Activated T-helper 1 cell treated with Interleukin-2 at 50 U/mL for 16 hours (primary cell): ENCODE results near the gene TP73.

Source experiments
- DNase-seq: peaks from one replicate; pipeline ENCODE4 v3.0.0-alpha.2; 2020; ENCODE audit warnings: low read depth

The TP73 gene

DNA sequence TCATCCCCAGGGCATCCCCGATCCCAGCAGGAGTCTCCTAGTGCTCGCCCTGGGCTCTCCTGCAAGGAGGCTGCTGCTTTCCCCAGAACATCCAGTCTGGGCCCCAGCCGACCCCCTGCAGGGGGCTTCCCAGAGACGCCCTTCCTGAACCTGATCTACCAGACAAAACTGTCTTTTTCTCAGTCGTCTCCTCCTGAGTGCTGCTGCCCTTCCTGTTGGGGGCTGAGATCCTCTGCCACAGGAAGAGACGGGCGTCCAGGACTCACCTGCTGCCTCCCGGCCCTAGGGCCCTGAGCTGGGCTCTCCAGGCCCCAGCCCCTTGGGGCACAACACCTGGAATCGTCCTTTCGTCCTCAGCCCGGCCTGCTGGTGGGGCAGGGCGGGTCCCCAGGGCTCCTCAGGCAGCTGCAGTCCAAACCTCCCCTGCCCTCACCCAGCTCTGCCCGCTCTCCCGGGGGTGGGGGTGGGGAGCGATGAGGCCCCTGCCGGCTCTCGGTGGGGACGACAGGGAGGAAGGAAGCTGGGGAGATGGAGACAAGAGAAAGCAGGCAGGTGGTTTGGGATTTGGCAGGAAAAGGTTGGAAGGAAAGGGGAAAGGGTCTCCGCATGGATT, 36.9 kb downstream of the TP73 start:
- no peak for DNase-seq

DNA sequence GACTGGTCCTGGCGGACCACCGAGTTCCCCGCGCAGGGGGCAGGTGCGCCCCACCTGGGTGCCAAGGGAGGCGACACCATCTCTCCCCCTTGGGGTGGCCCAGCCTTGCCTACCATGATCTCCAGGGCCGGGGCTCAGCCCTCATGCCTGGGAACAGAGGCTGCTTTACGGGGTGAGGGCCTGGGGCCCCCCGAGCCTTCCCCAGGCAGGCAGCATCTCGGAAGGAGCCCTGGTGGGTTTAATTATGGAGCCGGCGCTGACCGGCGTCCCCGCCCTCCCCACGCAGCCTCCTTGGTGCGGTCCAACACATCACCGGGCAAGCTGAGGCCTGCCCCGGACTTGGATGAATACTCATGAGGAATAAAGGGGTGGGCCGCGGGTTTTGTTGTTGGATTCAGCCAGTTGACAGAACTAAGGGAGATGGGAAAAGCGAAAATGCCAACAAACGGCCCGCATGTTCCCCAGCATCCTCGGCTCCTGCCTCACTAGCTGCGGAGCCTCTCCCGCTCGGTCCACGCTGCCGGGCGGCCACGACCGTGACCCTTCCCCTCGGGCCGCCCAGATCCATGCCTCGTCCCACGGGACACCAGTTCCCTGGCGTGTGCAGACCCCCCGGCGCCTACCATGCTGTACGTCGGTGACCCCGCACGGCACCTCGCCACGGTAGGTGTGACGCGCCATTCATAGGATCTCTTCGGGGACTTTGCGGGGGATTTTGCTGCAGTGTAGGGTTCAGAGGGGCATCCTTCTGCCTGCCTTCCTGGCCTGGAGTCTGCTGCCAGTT, 38.2 kb downstream of the TP73 start:
- DNase-seq = no peak

DNA sequence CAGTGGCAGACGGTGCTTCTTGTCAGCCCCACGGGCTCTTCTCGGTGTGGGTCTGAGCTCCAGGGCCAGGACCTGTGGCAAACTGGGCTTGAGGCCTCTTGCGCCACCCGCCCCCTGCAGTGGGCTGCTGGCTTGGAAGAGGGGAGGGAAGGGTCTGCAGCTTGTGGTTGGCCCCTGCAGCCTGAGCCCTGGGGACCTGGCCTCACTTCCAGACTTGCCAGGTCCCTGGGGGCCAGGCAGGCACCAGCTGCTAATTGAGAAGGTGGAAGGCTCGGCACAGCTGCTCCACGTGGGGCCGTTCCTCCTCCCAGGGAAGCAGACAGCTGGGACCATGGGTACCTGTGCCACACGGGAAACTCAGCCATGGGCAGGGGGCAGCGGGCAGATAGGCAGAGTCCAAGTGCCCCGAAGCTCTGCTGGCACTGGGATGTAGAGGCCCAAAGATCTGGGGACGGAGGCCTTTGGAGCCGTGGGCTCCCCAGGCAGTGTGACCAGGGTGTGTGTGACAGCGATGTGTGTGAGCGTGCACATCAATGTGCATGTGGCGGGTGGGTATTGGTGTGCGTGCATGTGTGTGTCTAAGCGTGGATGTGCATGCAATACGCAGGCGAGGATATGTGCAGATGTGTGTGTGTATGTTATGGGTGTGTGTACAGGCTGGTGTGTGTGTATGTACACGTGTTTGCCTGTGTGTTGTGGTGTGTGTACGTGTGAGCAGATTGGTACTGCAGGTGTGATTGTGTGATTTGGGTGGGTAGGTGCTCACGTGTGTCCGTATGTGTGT, 39.3 kb downstream of the TP73 start:
- DNase-seq = no peak

DNA sequence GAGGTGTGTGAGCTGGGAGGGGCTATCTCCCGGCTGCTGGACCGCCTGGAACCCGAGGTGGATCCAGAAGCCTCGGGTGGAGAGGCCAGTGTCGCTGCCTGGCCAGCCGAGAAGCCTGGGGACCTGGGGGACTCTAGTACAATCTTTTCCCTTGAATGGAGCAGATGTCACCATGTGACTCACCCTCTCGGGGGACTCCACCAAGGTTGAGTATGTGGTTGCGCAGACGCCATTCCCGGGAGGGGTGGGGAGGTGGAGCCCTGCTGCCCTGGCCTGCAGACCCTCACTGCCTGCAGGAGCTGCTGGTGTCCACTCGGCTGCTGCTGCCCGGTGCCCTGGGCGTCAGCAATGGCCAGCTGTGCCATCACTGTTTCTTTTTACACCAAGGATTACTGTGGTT, 40.3 kb downstream of the TP73 start:
- no peak for DNase-seq

DNA sequence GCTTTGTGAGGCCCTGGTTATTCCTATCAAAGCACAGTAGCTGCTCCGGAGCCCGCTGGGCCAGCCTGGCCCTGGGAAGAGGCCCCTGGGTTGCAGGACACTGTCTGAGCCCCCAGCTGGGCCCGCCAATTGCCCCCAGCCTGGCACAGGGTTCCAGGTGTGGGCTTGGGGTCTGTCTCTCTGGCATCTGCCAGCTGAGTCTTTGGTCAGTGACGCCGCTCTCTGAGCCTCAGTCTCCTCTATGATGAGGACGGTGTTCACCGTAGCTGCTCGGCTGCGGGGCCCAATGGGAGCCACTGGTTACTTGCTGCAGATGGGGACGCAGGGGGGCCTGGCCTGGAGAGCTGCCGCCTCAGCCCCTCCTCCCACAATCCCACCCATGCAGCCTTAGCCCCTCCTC, 41.0 kb downstream of the TP73 start:
- no peak for DNase-seq

DNA sequence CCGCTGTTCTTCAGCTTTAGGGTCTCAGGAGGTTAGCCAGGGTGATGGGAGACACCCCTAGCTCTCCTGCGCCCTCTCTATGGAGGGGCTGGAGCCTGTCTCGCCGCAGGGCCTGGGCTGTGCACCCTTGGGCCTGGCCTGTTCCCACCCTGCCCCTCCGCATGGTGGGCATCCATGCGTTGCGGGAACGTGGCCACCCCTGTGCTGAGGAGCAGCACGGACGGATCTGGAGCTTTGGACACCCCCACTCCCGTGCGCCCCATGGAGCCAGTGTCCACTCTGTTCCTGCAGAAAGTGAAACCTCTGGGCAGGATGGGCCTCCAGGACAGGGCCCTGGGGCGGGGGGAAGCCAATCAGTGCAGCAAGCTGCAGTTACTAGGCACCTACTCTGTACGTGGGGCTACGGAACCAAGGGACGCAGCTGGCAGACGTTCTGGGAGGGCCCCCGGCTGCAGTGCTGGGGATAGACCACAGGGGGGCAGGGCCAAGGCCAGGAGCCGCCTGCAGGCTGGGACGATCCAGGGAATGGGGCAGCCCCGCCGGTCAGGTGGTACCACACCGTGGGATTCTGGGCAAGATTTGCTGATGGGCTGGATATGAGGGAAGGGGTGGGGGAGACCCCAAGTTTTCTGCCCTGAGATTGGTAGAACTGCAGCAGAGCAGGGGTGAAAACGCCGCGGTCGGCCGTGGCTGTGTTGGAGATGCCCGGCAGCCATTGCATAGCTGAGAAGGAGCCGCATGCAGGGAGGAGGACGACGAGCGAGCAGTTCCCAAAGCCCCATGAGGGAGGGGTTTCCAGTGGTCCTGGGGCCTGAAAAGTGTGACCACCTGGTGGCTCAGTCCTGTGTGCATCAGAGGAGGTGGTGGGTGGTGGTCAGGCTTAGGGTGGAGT, 43.3 kb downstream of the TP73 start:
- no peak for DNase-seq

DNA sequence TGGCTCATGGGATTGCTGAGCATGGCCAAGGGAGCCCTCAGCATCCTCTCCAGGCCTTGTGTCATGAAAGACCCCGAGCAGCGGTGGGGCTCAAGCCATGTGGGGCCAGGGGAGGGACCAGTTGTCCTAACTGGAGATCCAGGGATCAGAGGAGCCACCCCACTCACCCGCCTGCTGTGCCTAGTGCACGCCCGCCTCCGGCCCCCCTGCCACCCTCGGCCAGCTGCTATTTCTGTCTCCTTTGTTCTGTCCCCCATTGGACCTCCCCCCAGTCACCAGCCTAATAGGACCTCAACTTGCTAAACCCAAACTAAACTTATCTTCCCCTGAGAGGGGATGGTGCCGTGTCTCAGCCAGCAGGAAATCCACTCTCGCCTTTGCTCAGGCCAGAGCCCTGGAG, 44.4 kb downstream of the TP73 start:
- no peak for DNase-seq

DNA sequence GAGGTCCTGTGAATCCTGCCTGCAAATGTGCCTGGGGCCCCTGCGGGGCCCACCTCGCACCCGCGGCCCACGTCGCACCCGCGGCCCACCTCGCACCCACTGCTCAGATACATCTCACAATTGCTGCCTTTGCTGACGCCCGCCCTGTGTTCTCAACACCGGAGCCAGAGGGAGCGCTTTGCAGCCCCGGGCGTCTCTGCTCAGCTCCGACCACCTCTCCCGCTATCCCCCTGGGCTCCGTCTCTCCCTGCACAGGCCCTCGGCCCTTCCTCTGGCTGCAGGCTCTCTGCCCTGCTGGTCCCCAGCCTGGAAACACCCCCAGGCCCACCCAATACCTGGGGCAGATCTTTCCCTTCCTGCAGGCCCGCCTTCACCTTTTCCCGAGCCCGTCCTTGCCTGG, 44.8 kb downstream of the TP73 start:
- no peak for DNase-seq

DNA sequence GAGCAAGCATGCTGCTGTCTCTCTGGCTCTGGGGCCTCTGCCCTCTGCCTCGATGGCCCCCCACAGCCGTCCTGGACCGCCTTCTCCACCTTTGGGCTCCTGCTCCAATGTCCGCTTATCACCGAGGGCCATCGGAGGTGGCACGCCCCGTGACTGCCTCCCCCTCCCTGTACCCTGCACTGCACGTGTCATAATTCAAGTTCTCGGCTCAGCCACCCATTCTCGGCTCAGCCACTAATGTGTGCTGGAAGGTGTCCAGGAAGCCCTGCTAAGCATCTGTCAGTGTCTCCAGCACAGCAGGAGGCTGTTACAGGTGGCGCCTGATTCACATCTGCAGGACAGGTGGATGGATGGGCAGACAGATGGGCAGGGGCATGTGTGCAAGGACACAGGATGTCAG, 45.5 kb downstream of the TP73 start:
- DNase-seq = no peak

DNA sequence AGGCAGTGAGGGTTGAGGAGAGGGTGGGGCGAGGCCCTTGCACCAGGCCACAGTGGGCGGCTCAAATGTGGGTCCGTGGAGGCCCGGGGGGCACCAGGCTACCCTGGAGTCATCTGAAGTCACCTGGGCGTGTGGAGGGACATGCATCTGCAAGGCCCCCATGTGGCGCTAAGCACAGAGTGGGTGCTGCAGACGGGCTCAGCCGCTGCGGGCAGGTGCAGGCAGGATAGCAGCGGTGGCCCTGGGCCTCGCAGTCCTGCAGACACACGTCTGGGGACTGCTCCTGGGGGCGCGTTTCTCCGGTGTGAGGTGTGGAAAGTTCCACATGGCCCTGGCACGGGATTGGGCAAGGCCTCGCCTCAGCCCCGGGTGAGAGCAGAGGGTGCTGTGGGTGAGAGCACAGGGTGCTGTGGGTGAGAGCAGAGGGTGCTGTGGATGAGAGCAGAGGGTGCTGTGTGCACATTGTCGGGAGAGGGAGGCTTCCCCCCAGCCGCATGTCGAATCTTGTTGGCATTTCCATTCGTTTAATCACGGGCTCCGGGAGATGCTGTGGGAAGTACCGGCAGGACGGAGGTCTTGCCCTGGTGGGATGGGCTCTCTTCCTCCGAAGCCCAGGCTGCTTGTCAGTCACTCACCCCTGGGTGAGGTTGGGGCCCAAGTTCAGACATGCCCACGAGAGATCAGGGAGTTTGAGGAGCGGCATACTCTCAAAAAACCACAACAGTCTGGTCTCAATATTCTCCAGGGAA, 46.5 kb downstream of the TP73 start:
- DNase-seq = no peak

DNA sequence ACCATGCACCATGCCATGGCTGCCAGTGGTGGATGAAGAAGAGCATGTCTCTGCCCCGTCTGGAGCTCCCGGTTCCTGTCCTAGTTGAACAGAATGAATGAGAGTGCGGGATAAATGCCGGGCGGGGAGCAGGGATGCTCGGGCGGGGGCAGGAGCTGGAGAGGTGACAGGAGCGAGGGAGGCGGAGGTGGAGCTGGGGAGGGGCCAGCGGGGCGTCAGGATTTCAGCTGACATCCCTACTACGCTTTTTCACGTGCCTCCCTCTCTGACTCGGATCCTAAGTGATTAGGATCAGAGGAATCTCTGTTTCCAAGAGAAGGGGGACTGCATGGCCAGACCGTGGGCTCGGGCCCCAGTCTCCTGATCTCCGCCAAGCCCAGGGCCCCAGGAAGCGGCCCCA, 47.3 kb downstream of the TP73 start:
- DNase-seq = no peak

DNA sequence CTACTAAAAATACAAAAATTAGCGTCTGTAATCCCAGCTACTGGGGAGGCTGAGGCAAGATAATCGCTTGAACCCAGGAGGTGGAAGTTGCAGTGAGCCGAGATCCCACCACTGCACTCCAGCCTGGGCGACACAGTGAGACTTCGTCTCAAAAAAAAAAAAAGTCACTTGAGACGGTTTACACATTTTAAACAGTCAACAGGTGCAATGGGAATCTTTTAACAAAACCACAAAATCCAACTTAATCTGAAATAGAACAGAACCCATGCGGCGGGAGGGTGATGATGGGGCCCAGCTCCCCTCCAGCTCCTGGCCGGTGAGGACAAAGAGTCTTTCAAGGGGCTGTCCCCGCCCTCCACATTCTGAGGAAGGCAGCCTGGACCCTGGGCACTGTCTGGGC, 48.3 kb downstream of the TP73 start:
- no peak for DNase-seq

DNA sequence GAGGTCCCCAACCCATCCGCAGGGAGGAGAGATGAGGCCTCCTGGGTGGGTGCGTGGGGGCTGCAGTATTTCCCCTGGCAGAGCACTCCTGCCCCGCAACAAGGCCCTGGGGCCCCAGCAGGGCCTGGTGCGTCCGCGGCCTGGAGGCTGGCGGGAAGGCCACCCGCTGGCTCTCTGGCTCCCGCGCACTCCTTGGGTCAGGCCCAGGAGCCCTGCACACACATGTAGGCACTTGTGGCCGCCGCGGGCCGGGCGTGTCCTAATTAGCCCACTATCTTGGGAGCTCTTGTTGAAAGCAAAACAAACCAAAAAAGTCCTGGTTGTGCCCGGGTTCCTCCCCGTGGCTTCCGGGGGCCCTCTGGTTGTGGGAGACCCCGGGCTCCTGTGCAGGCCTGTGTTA, 50.2 kb downstream of the TP73 start:
- no peak for DNase-seq

DNA sequence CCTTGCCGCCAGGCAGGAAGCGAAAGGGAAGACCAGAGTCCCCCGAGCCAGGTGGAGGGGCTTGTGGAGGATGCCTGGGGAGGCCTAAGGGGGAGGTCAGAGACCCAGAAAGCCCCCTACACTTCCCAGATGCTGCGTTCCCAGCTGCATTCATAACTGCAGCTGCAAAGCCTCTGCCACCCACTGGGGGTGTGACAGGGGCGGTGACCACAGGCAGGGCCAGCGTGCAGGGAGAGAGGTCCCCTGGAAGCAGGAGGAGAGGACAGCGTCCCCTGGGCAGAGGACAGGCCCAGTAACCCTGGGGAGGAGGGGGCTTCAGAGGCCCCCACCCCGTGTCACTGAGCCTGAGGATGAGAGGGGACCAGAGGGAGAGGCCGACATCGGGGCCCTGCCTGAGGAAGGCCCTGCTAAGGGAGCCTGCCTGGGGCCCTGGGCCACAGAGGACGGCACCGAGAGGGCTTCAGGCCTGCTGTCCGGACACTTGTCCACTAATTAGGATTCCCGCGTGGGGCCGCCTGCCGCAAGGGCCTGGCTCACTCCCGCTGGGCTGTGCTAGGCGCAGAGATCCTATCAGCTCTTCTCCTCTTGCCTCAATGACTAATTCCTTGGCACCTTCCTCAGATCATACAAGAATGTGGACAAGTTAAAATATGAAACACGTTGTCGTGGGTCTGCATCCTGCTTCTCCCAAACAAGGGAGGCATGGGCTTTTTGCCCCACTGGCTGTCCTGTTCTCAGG, 50.8 kb downstream of the TP73 start:
- DNase-seq = no peak

DNA sequence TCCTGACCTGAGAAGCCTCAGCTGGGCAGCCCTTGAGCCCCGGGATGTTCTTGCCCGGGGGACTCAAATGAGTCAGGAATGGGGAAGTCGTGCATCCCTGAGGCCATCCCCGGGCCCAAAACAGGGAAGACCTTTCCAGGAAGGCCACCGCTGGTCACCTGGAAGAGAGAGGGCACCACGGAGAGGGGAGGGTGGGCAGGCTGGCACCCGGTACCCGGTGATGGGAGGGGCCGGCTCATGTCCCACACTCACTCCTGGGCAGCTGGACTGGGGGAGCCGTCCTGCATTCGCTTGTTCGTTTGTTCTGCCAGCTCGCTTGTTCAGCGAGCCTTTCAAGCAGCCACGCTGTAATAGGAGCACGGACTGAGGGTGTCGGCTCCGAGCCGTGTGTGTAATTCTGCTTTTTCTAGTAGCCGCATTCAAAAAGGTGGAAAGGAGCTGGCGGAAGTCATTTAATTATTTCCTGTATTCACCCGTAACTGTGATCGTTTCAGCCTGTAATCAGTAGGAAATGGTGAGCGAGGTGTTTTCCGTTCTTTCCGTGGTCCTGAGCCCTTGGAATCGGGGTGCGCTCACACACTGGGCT, 51.6 kb downstream of the TP73 start:
- no peak for DNase-seq

DNA sequence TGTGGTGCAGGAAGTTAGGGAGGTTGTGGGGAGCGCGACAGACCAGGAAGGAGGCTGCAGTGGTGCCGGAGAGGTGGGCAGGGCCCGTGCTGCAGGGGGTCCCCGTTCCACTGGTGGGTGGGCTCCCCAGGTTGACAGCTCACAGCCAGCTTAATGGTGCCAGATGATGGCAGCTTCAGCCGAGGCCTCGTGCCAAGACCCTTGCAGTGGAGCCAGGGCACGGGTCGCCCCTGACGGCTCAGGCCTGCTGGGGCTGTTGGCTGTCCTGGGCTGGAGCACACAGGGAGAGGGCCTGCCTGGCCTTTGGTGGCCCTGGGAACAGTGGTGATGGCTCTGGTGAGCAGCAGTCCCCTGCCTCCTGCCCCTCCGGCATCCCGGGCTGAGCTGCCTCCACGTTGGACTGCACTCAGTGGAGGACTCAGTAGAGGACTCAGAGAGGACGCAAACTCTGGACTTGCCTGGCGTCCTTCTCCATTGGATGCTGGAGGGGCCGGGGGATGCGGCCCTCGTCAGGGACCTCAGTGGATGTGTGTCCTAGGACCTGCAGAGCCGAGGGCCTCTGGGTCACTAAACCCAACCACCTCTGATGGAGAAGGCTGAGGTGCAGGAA, 53.1 kb downstream of the TP73 start:
- DNase-seq = no peak

DNA sequence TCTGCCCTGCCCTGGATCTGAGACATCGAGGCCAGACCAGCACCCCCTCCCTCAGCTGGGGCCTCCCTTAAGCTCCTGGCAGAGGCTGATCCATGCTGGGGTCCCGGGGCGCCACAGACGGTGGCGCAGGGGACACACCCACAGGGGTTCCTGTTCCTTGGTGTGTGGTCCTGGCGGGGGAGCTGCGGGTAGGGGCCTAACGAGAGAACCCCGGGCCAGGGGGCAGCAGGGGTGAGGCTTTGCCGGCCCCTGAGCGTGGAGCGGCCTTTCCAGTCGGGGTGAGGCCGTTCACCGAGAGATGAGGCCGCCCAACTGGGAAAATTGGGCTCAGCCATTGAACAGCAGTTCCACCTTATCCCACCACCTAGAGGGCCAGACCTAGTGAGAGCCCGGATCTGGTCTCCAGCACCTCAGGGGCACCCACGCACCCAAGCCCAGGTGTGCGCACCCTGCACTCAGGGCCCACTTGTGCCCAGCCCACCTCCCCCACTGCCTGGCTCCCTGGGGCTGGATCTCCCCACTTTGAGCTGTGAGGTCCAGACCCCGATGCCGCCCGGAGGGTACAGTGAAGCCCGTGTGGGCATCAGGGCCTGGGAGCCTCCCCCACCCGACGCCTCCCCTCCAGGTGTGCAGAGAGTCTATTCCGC, 54.5 kb downstream of the TP73 start:
- no peak for DNase-seq

DNA sequence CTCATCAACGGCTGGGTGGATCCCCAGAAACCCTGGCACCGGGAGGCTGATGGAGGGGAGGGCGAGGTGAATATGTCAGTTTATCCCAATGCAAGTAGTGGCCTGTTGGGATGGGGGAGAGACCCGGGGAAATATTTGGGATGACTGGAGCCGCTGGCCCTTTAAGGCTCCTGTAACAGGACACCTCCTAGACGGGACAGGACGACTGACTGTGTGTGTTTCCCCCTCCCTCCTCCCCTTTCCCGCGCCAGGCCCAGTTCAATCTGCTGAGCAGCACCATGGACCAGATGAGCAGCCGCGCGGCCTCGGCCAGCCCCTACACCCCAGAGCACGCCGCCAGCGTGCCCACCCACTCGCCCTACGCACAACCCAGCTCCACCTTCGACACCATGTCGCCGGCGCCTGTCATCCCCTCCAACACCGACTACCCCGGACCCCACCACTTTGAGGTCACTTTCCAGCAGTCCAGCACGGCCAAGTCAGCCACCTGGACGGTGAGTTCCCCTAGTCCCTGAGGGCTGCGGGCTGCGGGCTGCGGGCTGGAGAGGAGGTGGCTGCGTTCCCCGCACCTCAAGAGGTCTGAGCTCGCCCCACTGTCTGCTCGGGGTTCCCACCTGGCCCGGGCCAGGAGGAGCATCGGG, 55.1 kb downstream of the TP73 start:
- DNase-seq = no peak

DNA sequence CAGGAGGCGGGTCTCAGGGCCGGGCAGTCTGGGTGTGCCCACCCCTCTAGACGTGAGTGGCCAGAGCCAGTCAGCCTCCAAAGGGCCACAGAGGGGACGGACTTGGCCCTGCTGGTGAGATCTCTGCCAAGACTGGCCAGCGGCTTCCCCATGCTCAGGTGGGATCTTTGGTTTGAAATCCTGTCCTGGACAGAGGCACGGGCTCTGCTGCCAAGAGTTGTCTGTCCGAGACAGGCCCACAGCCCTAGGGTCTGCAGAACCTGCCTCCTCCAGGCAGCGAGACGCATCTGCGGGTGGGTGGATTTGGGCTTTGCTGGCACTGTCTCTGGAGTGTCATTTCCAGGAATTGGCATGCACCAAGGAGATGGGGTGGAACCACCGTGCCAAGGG, 55.6 kb downstream of the TP73 start:
- DNase-seq = no peak
